ENCODE measurements around the gene GRHL3.

GRHL3 gene

GRCh38 chr1:24362396-24362795, 43.2 kb downstream of the GRHL3 start:
- Mint-ChIP-seq H3K27me3 (no peaks in the 10 kb centered on the region), H3K9me3 (no peaks in the 10 kb centered on the region), H3K4me3 (no peak overlapping the region), H3K27ac (no peak overlapping the region), H3K4me1 (peaks cover 28% of the 10 kb centered on the region)
- ATAC-seq (no peak), DNase-seq (no peak)

GRCh38 chr1:24362982-24363614, 43.9 kb downstream of the GRHL3 start:
- ATAC-seq = no peak
- no peak for DNase-seq
- Mint-ChIP-seq H3K27ac (no peak overlapping the region), H3K4me3 (no peak overlapping the region), H3K27me3 (no peaks in the 10 kb centered on the region), H3K4me1 (peaks cover 28% of the 10 kb centered on the region), H3K9me3 (no peaks in the 10 kb centered on the region)

- no peak for DNase-seq
- no peak for ATAC-seq
- no peak overlapping the region for H3K4me3 Mint-ChIP-seq
- no peaks in the 10 kb centered on the region for H3K9me3 Mint-ChIP-seq
- H3K27me3 Mint-ChIP-seq = no peaks in the 10 kb centered on the region
- H3K27ac Mint-ChIP-seq = no peak overlapping the region
- H3K4me1 Mint-ChIP-seq = peaks cover 28% of the 10 kb centered on the region
Measured at GRCh38 chr1:24363994-24364393, 44.8 kb downstream of the GRHL3 start.

- ATAC-seq = no peak
- H3K27me3 Mint-ChIP-seq = no peaks in the 10 kb centered on the region
- no peak overlapping the region for H3K27ac Mint-ChIP-seq
- no peaks in the 10 kb centered on the region for H3K9me3 Mint-ChIP-seq
- no peak for DNase-seq
- H3K4me3 Mint-ChIP-seq = no peak overlapping the region
- H3K4me1 Mint-ChIP-seq = peaks cover 28% of the 10 kb centered on the region
Measured at GRCh38 chr1:24364605-24364974, 45.4 kb downstream of the GRHL3 start.

- ATAC-seq (peak; percentile 99), DNase-seq (peak; percentile 37 to 63)
- H3K4me1 Mint-ChIP-seq = peaks cover 28% of the 10 kb centered on the region
- no peaks in the 10 kb centered on the region for H3K27me3 Mint-ChIP-seq
- H3K27ac Mint-ChIP-seq = no peak overlapping the region
- no peaks in the 10 kb centered on the region for H3K9me3 Mint-ChIP-seq
- H3K4me3 Mint-ChIP-seq = no peak overlapping the region
Measured at GRCh38 chr1:24364975-24365678, 46.0 kb downstream of the GRHL3 start.

GRCh38 chr1:24366707-24367106, 47.5 kb downstream of the GRHL3 start:
- H3K27me3 Mint-ChIP-seq = no peaks in the 10 kb centered on the region
- ATAC-seq (no peak), DNase-seq (no peak)
- H3K9me3 Mint-ChIP-seq = no peaks in the 10 kb centered on the region
- H3K4me1 Mint-ChIP-seq = peaks cover 28% of the 10 kb centered on the region
- no peak overlapping the region for H3K4me3 Mint-ChIP-seq
- no peak overlapping the region for H3K27ac Mint-ChIP-seq

GRCh38 chr1:24369199-24369598, 50.0 kb downstream of the GRHL3 start:
- ATAC-seq (no peak), DNase-seq (no peak)
- no peak overlapping the region for H3K27ac Mint-ChIP-seq
- H3K4me1 Mint-ChIP-seq = peaks cover 25% of the 10 kb centered on the region
- no peaks in the 10 kb centered on the region for H3K27me3 Mint-ChIP-seq
- no peaks in the 10 kb centered on the region for H3K9me3 Mint-ChIP-seq
- H3K4me3 Mint-ChIP-seq = no peak overlapping the region

GRCh38 chr1:24369801-24370200, 50.6 kb downstream of the GRHL3 start:
- Mint-ChIP-seq H3K4me3 (no peak overlapping the region), H3K27me3 (no peaks in the 10 kb centered on the region), H3K4me1 (peaks cover 19% of the 10 kb centered on the region), H3K27ac (no peak overlapping the region), H3K9me3 (no peaks in the 10 kb centered on the region)
- ATAC-seq = no peak
- DNase-seq = no peak

GRCh38 chr1:24373044-24373443, 53.9 kb downstream of the GRHL3 start:
- Mint-ChIP-seq H3K9me3 (no peaks in the 10 kb centered on the region), H3K27me3 (no peaks in the 10 kb centered on the region), H3K4me1 (no peaks in the 10 kb centered on the region), H3K4me3 (no peak overlapping the region), H3K27ac (no peak overlapping the region)
- ATAC-seq (no peak), DNase-seq (no peak)

GRCh38 chr1:24373710-24374109, 54.6 kb downstream of the GRHL3 start:
- ATAC-seq = no peak
- peak overlapping the region in 1 of 2 donors; percentile 22 for H3K27ac Mint-ChIP-seq
- DNase-seq = no peak

GRCh38 chr1:24374891-24375786, 56.0 kb downstream of the GRHL3 start:
- ATAC-seq = no peak
- Mint-ChIP-seq H3K27ac (peak overlapping the region in 1 of 2 donors; percentile 27), H3K4me1 (no peaks in the 10 kb centered on the region), H3K9me3 (no peaks in the 10 kb centered on the region), H3K4me3 (no peak overlapping the region), H3K27me3 (no peaks in the 10 kb centered on the region)
- no peak for DNase-seq

More at GRCh38 chr1:24373710-24374109, 54.6 kb downstream of the GRHL3 start:
- H3K4me1 Mint-ChIP-seq = no peaks in the 10 kb centered on the region
- no peaks in the 10 kb centered on the region for H3K27me3 Mint-ChIP-seq
- no peaks in the 10 kb centered on the region for H3K9me3 Mint-ChIP-seq
- no peak overlapping the region for H3K4me3 Mint-ChIP-seq

GRCh38 chr1:24379733-24380315, 60.7 kb downstream of the GRHL3 start:
- no peak for ATAC-seq
- Mint-ChIP-seq H3K9me3 (no peaks in the 10 kb centered on the region), H3K4me3 (no peak overlapping the region), H3K27me3 (no peaks in the 10 kb centered on the region), H3K4me1 (peaks cover 10% of the 10 kb centered on the region), H3K27ac (no peak overlapping the region)
- no peak for DNase-seq

GRCh38 chr1:24380508-24380907, 61.4 kb downstream of the GRHL3 start:
- ATAC-seq = no peak
- Mint-ChIP-seq H3K9me3 (no peaks in the 10 kb centered on the region), H3K4me1 (peaks cover 17% of the 10 kb centered on the region), H3K4me3 (no peak overlapping the region), H3K27ac (no peak overlapping the region), H3K27me3 (no peaks in the 10 kb centered on the region)
- no peak for DNase-seq

- ATAC-seq (no peak), DNase-seq (no peak)
- Mint-ChIP-seq H3K4me1 (peaks cover 25% of the 10 kb centered on the region), H3K27ac (no peak overlapping the region), H3K9me3 (no peaks in the 10 kb centered on the region), H3K27me3 (no peaks in the 10 kb centered on the region), H3K4me3 (no peak overlapping the region)
Measured at GRCh38 chr1:24381256-24381655, 62.1 kb downstream of the GRHL3 start.

- H3K4me1 Mint-ChIP-seq = peaks cover 31% of the 10 kb centered on the region
- no peaks in the 10 kb centered on the region for H3K27me3 Mint-ChIP-seq
- ATAC-seq (no peak), DNase-seq (no peak)
- H3K27ac Mint-ChIP-seq = no peak overlapping the region
- no peak overlapping the region for H3K4me3 Mint-ChIP-seq
- H3K9me3 Mint-ChIP-seq = no peaks in the 10 kb centered on the region
Measured at GRCh38 chr1:24382165-24382577, 63.0 kb downstream of the GRHL3 start.

All from stimulated activated naive CD8-positive, alpha-beta T cell treated with anti-CD3 and anti-CD28 coated beads, Interleukin-15, amount 100 ng/mL, for 72 hours (primary cell).